IPS-18a (cell line): ENCODE measurements around the gene ADARB2.

Experiments used
- H3K27ac ChIP-seq: one replicate; pipeline ENCODE4 v1.5.1; 2013; ENCODE audit warnings: low read length
- H3K27me3 ChIP-seq: one replicate; pipeline ENCODE4 v1.6.1; 2013; ENCODE audit warnings: mild to moderate bottlenecking, low read length; ENCODE audit not compliant: control insufficient read depth, insufficient read depth
- H3K36me3 ChIP-seq: one replicate; pipeline ENCODE4 v1.6.1; 2013; ENCODE audit warnings: low read depth, low read length; ENCODE audit not compliant: control insufficient read depth
- H3K4me1 ChIP-seq: one replicate; pipeline ENCODE4 v1.6.1; 2013; ENCODE audit warnings: low read depth, low read length; ENCODE audit not compliant: control insufficient read depth
- H3K4me3 ChIP-seq: one replicate; pipeline ENCODE4 v1.5.1; 2013; ENCODE audit warnings: low read length
- H3K9ac ChIP-seq: one replicate; pipeline ENCODE4 v1.6.1; 2013; ENCODE audit warnings: mild to moderate bottlenecking, low read length, moderate library complexity
- H3K9me3 ChIP-seq: one replicate; pipeline ENCODE4 v1.6.1; 2013; ENCODE audit warnings: low read depth, low read length; ENCODE audit not compliant: control insufficient read depth

The ADARB2 gene

DNA sequence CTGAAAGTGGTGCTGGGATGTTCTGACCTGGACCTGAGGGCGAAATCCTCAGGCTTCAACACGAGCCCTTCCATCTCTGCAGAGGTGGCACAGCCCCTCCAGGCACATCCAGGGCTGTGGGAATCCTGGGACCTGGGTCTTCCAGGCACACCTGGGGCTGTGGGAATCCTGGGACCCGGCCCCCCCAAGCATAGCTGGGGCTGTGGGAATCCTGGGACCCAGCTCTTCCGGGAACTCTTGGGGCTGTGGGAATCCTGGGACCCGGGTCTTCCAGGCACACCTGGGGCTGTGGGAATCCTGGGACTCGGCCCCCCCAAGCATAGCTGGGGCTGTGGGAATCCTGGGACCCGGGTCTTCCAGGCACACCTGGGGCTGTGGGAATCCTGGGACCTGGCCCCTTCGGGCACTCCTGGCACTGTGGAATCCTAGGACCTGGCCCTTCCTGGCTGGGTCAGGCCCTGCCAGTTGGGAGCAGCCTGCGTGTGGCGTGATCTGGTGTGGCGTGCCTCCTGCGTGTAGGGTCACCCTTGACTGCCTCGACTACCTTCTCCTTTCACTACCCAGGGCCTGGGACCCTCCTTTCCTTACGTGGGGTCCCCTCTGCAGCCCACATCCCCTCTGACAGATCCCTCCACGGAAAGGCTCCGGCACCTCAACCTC lies 557.1 kb downstream of the ADARB2 start:
- no peak overlapping the region for H3K9ac ChIP-seq
- no peaks in the 10 kb centered on the region for H3K4me1 ChIP-seq
- no peak overlapping the region for H3K4me3 ChIP-seq
- H3K36me3 ChIP-seq: no peaks in the 10 kb centered on the region
- H3K27me3 ChIP-seq: no peaks in the 10 kb centered on the region
- no peak overlapping the region for H3K27ac ChIP-seq
- no peaks in the 10 kb centered on the region for H3K9me3 ChIP-seq

DNA sequence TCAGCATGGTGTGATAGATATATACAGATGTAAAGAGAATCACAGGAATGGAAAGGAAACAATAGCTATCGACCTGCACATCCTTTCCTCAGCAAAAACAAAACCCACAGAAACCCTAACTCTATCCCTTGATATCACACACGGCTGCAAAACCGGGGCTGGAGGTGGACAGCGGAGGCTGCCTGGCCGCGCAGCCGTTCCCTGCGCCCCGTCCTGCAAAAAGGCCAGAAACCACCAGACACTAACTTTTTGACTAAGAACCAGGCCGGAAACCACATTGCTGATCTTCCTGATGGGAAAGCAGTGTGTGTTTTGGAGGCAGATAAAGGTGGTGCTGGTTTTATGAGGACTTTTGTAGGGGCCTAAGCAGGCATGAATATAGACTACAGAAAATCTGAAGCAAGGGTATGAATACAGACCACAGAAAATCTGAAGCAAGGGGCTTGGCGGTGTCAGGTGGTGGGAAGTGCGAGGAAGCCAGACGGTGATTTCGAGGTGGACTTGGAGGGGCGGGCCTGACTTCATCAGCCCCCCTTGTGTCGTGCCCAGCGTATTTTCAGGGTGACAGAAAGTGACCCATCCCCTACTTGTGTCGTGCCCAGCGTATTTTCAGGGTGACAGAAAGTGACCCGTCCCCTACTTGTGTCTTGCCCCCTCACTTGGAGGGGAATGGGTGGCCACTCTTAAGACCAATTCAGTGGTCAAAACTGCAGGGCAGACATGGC lies 557.8 kb downstream of the ADARB2 start:
- no peak overlapping the region for H3K27ac ChIP-seq

DNA sequence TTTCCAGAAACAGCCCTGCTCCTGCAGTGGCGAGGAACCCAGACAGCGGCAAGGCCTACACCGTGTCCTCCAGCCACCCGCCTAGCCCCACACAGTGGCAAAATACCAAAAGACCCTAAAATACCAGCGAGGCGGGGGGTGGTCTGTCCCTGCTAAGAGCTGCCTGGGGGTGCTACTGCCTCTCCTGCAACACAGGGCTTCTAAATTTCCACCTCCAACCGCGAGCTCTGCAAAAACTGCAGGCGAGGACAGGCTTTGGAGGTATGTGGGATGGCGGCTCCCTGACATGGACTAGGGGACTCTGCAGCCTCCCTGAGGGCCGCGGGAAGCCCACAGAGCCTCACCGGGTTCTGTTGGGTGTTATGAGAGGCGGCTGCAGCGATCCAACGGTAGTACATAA lies 558.8 kb downstream of the ADARB2 start:
- Histone ChIP-seq H3K27me3 (no peaks in the 10 kb centered on the region), H3K4me3 (no peak overlapping the region), H3K27ac (no peak overlapping the region), H3K9me3 (no peaks in the 10 kb centered on the region), H3K4me1 (no peaks in the 10 kb centered on the region), H3K9ac (no peak overlapping the region), H3K36me3 (no peaks in the 10 kb centered on the region)

More for the DNA sequence above, 557.8 kb downstream of the ADARB2 start:
- Histone ChIP-seq H3K27me3 (no peaks in the 10 kb centered on the region), H3K4me3 (no peak overlapping the region), H3K9ac (no peak overlapping the region), H3K9me3 (no peaks in the 10 kb centered on the region), H3K4me1 (no peaks in the 10 kb centered on the region), H3K36me3 (no peaks in the 10 kb centered on the region)

DNA sequence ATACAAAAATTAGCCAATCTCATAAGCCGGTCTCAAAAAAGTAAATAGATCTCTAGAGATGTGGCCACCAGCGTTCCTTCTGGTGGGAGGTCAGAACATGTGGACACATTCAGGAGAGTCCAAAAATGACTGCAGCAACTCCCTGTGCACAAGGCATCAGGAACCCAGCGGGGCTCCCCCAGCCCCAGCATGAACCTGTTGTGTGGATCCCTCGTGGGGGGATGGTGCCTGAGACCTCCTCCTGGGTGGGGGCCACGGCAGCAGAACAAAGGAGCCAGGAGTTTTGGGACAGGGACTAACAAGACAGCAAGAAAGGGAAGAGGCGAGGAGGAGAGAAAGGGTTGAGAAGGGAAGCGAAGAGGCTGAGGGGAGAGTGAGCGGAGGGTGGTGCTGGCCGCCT lies 559.4 kb downstream of the ADARB2 start:
- no peak overlapping the region for H3K27ac ChIP-seq
- no peak overlapping the region for H3K9ac ChIP-seq
- no peaks in the 10 kb centered on the region for H3K36me3 ChIP-seq
- no peak overlapping the region for H3K4me3 ChIP-seq
- no peaks in the 10 kb centered on the region for H3K4me1 ChIP-seq
- no peaks in the 10 kb centered on the region for H3K27me3 ChIP-seq
- no peaks in the 10 kb centered on the region for H3K9me3 ChIP-seq

DNA sequence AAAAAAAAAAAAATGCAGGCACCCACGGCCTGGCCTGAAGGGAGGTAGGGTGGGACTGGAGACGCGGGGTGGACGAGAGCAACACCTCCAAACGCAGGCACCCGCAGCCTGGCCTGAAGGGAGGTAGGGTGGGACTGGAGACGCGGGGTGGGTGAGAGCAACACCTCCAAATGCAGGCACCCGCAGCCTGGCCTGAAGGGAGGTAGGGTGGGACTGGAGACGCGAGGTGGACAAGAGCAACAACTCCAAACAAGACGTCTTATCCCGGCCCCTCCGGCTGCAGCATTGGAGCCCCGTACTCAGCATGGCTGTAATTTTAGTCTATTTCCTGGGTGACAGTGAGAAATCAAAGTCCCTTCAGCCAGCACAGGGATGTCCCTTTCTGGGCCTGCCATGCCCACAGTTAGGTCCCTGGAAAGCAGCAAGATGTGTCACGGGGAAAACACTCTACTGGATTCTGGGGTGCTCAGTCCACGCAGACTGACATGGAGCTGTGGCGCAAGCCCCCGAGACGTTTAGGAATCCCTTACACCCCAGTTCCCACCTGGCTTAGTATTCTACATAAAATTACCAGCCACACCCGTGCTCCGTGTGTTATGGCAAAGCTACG lies 561.3 kb downstream of the ADARB2 start:
- Histone ChIP-seq H3K9ac (no peak overlapping the region), H3K4me3 (no peak overlapping the region), H3K36me3 (no peaks in the 10 kb centered on the region), H3K4me1 (no peaks in the 10 kb centered on the region), H3K9me3 (no peaks in the 10 kb centered on the region), H3K27me3 (no peaks in the 10 kb centered on the region), H3K27ac (no peak overlapping the region)

DNA sequence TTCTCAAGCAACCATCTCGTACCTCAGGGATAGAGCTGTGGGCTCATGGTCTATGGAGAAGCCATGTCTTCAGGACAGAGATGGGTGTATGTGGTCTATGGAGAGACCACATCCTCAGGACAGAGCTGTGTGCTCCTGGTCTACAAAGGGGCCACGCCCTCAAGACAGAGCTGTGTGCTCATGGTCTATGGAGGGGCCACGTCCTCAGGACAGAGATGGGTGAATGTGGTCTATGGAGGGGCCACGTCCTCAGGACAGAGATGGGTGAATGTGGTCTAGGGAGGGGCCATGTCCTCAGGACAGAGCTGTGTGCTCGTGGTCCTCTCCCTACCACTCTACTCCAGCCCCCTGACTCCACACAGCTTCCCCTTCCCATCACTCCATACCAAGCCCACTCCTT lies 563.3 kb downstream of the ADARB2 start:
- no peak overlapping the region for H3K27ac ChIP-seq
- H3K4me3 ChIP-seq: no peak overlapping the region
- no peaks in the 10 kb centered on the region for H3K9me3 ChIP-seq
- no peaks in the 10 kb centered on the region for H3K36me3 ChIP-seq
- H3K27me3 ChIP-seq: no peaks in the 10 kb centered on the region
- H3K4me1 ChIP-seq: no peaks in the 10 kb centered on the region
- no peak overlapping the region for H3K9ac ChIP-seq

DNA sequence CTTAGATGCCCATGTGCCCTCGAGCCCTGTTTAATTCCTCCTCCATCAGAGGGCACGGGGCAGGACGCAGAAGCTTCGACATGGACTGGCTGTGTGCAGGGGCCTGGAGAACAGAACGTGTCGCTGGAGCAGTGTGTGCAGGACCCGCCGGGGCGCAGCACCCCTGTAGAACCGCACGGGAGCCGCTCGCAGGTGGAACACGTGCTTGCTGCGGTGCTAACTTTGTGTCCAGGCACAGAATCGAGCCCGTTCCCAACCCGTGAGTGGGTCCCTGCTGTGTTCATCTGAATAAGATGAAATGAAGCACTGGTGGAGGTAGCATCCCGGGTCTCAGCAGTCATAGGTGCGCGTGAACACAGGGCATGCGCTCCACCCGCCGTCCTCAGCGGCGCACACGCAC lies 564.2 kb downstream of the ADARB2 start:
- H3K4me1 ChIP-seq: no peaks in the 10 kb centered on the region
- no peaks in the 10 kb centered on the region for H3K36me3 ChIP-seq
- no peak overlapping the region for H3K9ac ChIP-seq
- H3K27me3 ChIP-seq: no peaks in the 10 kb centered on the region
- H3K27ac ChIP-seq: no peak overlapping the region
- no peak overlapping the region for H3K4me3 ChIP-seq
- no peaks in the 10 kb centered on the region for H3K9me3 ChIP-seq

DNA sequence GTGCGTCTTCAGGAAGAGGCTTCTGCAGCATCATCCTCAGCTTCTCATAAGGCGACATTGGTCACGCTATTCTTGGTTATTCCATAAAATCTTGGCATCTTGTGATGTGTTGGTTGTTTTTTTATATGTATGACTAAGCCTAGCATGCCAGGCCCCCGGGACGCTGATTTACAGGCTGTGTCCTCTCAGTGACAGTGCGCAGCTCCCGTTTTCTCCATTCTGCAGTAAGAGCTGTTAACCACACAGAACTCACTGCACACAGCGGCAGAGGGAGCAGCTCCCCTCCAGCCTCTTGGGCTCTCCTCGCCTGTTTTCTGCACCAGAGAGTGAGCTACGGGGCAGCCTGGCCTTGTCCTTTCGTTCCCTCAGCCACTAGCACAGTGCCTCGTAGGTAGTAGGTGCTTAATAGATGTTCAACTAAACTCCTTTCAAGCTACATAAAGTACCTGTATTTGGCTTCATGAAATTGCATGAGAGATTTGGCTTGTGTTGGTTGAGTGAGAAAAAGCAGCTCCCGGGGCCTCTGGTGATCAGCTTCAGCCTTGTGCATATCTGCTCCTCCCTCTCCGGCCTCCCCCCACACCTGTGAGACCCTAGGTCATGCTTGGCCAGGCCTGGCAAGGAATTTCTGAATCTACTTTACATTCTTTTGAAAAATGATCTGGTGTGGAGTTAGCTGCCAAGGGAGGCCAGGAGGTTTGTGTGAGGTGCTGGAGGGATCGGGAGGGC lies 564.9 kb downstream of the ADARB2 start:
- Histone ChIP-seq H3K4me1 (no peaks in the 10 kb centered on the region), H3K9me3 (no peaks in the 10 kb centered on the region), H3K4me3 (no peak overlapping the region), H3K27me3 (no peaks in the 10 kb centered on the region), H3K27ac (no peak overlapping the region), H3K36me3 (no peaks in the 10 kb centered on the region), H3K9ac (no peak overlapping the region)

DNA sequence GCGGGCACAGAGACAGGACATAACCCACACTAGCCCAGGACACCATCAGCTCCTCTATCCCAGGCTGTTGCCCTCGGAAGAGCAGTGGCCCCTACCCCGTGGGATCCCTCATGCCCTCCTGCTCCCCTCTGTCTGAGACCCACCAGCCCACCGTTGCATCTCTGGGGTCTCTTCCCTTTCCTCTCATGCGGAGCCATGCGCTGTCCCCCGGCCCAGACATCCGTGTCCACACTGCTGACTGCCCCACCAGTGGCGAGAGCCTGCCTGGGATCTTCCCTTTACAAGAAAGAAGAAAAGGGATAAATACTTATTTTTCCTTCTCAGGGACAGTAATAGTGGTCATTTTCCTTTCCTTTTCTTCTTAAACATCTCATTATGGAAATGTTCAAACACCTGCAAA lies 565.7 kb downstream of the ADARB2 start:
- Histone ChIP-seq H3K9ac (no peak overlapping the region), H3K27me3 (no peaks in the 10 kb centered on the region), H3K4me1 (no peaks in the 10 kb centered on the region)

DNA sequence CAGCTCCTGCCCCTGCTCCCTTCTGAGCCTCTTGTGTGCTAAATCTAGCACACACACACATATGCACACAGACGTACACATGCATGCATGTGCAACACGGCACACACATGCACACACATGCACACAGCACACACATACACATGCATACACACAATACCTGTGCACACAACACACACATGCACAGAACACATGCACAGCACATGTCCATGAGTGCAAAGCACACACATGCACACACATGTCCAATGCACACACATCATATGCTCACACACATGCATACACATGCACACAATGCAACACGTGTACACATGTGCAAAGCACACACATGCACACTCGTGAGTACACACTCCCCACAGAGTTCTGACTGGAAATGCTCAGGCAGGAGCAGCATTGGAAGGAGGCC lies 566.1 kb downstream of the ADARB2 start:
- Histone ChIP-seq H3K9ac (no peak overlapping the region), H3K36me3 (no peaks in the 10 kb centered on the region), H3K4me1 (no peaks in the 10 kb centered on the region), H3K4me3 (no peak overlapping the region), H3K9me3 (no peaks in the 10 kb centered on the region), H3K27ac (no peak overlapping the region), H3K27me3 (no peaks in the 10 kb centered on the region)

More for the DNA sequence above, 565.7 kb downstream of the ADARB2 start:
- Histone ChIP-seq H3K27ac (no peak overlapping the region), H3K36me3 (no peaks in the 10 kb centered on the region), H3K4me3 (no peak overlapping the region), H3K9me3 (no peaks in the 10 kb centered on the region)

DNA sequence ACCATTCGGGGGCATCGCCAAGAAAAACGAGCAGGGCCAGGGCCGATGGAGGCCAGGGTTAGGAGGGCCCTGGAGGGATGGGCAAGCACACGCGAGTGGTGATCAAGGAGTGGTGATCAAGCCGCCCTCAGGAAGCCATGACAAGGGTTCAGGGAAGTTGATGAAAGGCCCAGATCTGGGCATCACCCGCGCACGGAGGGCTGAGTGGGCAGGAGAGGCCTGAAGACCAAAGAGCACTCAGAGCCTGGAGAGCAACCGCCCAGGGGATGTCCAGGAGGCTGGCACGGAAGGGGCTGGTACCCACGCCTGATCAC lies 566.5 kb downstream of the ADARB2 start:
- H3K36me3 ChIP-seq: no peaks in the 10 kb centered on the region
- H3K9me3 ChIP-seq: no peaks in the 10 kb centered on the region
- no peaks in the 10 kb centered on the region for H3K27me3 ChIP-seq
- no peak overlapping the region for H3K9ac ChIP-seq
- H3K4me1 ChIP-seq: no peaks in the 10 kb centered on the region
- no peak overlapping the region for H3K4me3 ChIP-seq
- H3K27ac ChIP-seq: no peak overlapping the region
